Cardiac fibroblast (primary cell): ENCODE results near the gene SRPK2.

Experiments
- DNase-seq, 2 donors: peaks; one replicate each; pipeline versions ENCODE4 v3.0.0 to v3.0.0-alpha.2; 2010; ENCODE audit warnings: low read depth in 2 of 2
- H3K4me3 ChIP-seq, 2 donors: replicated peaks in 1 of 2; 1 replicate in 1 of 2; 2 replicates in 1 of 2; pipeline ENCODE4 v1.5.1; 2011; ENCODE audit warnings: low read depth in 2 of 2, low read length in 2 of 2, mild to moderate bottlenecking in 2 of 2, moderate library complexity in 1 of 2
- CTCF ChIP-seq: IDR thresholded peaks from one replicate; pipeline ENCODE4 v1.5.1; 2011; ENCODE audit warnings: low read depth, mild to moderate bottlenecking, low read length, inconsistent platforms

Gene SRPK2

DNA sequence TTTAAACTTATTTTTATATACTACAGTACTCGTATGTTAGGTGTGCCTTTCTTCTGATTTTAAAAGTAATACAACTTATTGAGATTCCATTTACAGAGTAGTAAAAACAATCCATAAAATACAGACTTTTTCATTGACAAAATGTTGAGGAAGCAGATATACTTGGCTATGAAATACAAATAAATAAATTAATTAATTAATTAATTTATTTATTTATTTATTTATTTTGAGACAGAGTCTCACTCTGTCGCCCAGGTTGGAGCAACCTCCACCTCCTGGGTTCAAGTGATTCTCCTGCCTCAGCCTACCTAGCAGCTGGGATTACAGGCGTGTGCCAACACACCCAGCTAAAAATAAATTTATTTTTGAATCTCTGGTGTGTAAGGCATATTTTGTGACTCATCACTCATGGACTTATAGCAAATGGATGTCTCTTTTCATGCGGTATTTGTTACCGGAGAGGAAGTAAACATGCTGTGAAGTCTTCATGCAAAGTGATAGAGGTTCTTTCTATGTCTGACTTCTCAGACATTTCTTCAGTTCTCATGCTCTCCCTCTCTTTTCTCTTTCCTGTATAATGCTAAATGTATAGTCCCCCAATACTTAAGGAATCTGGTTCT lies 20.2 kb upstream of the SRPK2 start:
- no peak for TF ChIP-seq CTCF
- H3K4me3 ChIP-seq, result no peak overlapping the region
- DNase-seq, result no peak

GRCh38 chr7:105403128-105403527 lies 14.4 kb upstream of the SRPK2 start:
- TF ChIP-seq CTCF, result no peak
- H3K4me3 ChIP-seq, result no peak overlapping the region
- no peak for DNase-seq

DNA sequence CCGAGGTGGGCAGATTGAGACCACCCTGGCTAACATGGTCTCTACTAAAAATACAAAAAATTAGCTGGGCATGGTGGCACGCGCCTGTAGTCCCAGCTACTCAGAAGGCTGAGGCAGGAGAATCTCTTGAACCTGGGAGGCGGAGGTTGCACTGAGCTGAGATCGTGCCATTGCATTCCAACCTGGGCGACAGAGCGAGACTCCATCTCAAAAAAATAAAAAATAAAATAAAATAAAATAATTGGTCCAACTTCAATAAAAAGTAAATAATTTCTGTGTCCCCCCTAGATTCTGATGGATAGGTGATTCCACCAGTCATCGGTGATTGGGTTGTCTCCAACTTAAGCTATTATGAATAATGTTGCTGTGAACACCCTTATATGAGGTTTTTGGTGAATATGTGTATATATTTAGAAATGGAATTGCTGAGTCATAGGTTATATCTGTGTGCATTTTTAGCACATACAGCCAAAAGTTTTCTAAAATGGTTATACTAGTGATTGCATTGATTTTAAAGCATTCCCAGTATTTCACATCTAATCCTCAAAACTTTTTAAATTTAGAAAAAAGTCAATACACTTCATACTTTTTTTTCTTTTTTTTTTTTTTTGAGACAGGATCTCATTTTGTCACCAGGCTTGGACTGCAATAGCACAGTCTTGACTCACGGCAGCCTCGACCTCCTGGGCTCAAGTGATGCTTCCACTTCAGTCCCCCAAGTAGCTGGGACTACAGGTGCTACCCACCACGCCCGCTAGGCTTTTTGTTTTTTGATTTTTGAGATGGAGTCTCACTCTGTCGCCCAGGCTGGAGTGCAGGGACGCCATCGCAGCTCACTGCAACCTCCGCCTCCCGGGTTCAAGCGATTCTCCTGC lies 13.7 kb upstream of the SRPK2 start:
- H3K4me3 ChIP-seq, result no peak overlapping the region
- peak; percentile 14 to 58 for DNase-seq
- TF ChIP-seq CTCF, result no peak

- DNase-seq, result peak; percentile 47 to 61
- H3K4me3 ChIP-seq, result no peak overlapping the region
- TF ChIP-seq CTCF, result peak; percentile 40
Measured at GRCh38 chr7:105399043-105399725, 10.5 kb upstream of the SRPK2 start.

GRCh38 chr7:105396566-105396965 lies 7.8 kb upstream of the SRPK2 start:
- H3K4me3 ChIP-seq, result no peak overlapping the region
- no peak for TF ChIP-seq CTCF
- no peak for DNase-seq

GRCh38 chr7:105391429-105391828 lies 2.7 kb upstream of the SRPK2 start:
- TF ChIP-seq CTCF, result no peak
- H3K4me3 ChIP-seq, result no peak overlapping the region
- no peak for DNase-seq
